PC-9 (cell line): ENCODE measurements around the gene C7orf25.

Experiments used
- CTCF ChIP-seq: fragments of 200-600 bp; sonication (generic); conservative IDR thresholded peaks from 2 replicates; pipeline ENCODE4 v1.6.1; 2017; ENCODE audit warnings: mixed run types, antibody characterized with exemption, mild to moderate bottlenecking, moderate library complexity
- EZH2 ChIP-seq: fragments of 200-600 bp; sonication (generic); IDR thresholded peaks from 2 replicates; pipeline ENCODE4 v1.8.0; 2017; ENCODE audit warnings: antibody characterized with exemption, low read depth

- TF ChIP-seq CTCF = no peak
- no peak for TF ChIP-seq EZH2
These were observed 48.9 kb upstream of the C7orf25 start for GRCh38 chr7:42960762-42961161.
